Activated T-cell treated with anti-CD3 and anti-CD28 coated beads, Interleukin-2, amount 50 U/mL, for 24 hours (primary cell): ENCODE measurements around the gene METRN.

ENCODE experiments used
- DNase-seq: peaks from one replicate; pipeline ENCODE4 v3.0.0-alpha.2; 2020
- H3K27ac Mint-ChIP-seq: 2 replicates; pipeline ENCODE4 v1.8.0; 2020; ENCODE audit warnings: mild to moderate bottlenecking, mixed read lengths
- H3K27me3 Mint-ChIP-seq: 2 replicates; pipeline ENCODE4 v1.8.0; 2020; ENCODE audit warnings: mixed read lengths
- H3K36me3 Mint-ChIP-seq: 2 replicates; pipeline ENCODE4 v1.8.0; 2020; ENCODE audit warnings: low read depth, mixed read lengths
- H3K4me1 Mint-ChIP-seq: 2 replicates; pipeline ENCODE4 v1.8.0; 2020; ENCODE audit warnings: low read depth, mixed read lengths
- H3K4me3 Mint-ChIP-seq: 2 replicates; pipeline ENCODE4 v1.8.0; 2020; ENCODE audit warnings: mild to moderate bottlenecking, moderate library complexity, mixed read lengths
- H3K9me3 Mint-ChIP-seq: 2 replicates; pipeline ENCODE4 v1.8.0; 2020; ENCODE audit warnings: mixed read lengths

Gene METRN

GRCh38 chr16:674968-675883, 39.7 kb upstream of the METRN start, which contains the start of gene RHBDL1:
RHBDL1 (plus strand) TSS chr16:675671; CDS start chr16:675791, 120 bp downstream.
- Mint-ChIP-seq H3K27me3 (peaks cover 9% of the 10 kb centered on the region), H3K4me1 (peaks cover 13% of the 10 kb centered on the region), H3K27ac (peak within 1 kb of the TSS; percentile 29), H3K4me3 (no peak within 1 kb of the TSS), H3K36me3 (peaks cover 38% of the 10 kb centered on the region), H3K9me3 (no peaks in the 10 kb centered on the region)
- no peak for DNase-seq

DNA sequence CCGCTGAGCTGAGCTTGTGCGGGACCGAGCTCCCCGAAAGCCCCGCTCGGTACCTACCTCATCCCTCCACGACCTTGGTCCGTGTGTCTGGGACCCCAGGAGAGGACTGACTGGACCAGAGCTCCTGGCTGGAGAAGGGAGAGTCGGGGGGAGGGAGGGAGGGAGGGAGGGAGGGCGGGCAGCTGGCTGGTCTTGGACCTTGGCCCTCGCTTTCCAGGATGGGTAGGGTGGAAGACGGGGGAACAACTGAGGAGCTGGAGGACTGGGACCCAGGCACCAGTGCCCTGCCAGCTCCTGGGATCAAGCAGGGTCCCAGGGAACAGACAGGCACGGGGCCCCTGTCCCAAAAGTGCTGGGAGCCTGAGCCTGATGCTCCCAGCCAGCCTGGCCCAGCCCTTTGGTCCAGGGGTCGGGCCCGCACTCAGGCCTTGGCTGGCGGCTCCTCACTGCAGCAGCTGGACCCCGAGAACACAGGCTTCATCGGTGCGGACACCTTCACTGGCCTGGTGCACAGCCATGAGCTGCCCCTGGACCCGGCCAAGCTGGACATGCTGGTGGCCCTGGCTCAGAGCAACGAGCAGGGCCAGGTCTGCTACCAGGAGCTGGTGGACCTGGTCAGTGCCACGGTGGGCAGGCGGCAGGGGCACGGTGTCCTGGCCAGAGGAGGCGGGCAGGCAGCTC, 38.9 kb upstream of the METRN start:
- H3K9me3 Mint-ChIP-seq, result no peaks in the 10 kb centered on the region
- peaks cover 15% of the 10 kb centered on the region for H3K4me1 Mint-ChIP-seq
- no peak overlapping the region for H3K27ac Mint-ChIP-seq
- peaks cover 33% of the 10 kb centered on the region for H3K36me3 Mint-ChIP-seq
- no peak overlapping the region for H3K4me3 Mint-ChIP-seq
- no peak for DNase-seq
- H3K27me3 Mint-ChIP-seq, result peaks cover 9% of the 10 kb centered on the region

DNA sequence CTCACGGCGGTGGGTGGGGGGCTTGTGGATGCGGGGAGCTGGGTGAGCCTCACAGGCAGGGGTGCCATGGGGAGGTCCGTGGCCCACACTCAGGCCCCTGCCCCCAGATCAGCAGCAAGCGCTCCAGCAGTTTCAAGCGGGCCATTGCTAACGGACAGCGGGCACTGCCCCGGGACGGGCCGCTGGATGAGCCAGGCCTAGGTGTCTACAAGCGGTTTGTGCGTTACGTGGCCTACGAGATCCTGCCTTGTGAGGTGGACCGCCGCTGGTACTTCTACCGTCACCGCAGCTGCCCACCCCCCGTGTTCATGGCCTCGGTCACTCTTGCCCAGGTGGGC, 38.4 kb upstream of the METRN start:
- DNase-seq, result no peak
- Mint-ChIP-seq H3K9me3 (no peaks in the 10 kb centered on the region), H3K27me3 (peaks cover 9% of the 10 kb centered on the region), H3K4me3 (no peak overlapping the region), H3K36me3 (peaks cover 35% of the 10 kb centered on the region), H3K27ac (no peak overlapping the region), H3K4me1 (peaks cover 20% of the 10 kb centered on the region)

GRCh38 chr16:676913-677312, 38.0 kb upstream of the METRN start:
- Mint-ChIP-seq H3K4me1 (peaks cover 24% of the 10 kb centered on the region), H3K27me3 (peaks cover 9% of the 10 kb centered on the region), H3K9me3 (no peaks in the 10 kb centered on the region), H3K36me3 (peaks cover 36% of the 10 kb centered on the region), H3K27ac (no peak overlapping the region), H3K4me3 (no peak overlapping the region)
- no peak for DNase-seq

GRCh38 chr16:677316-678190, 37.4 kb upstream of the METRN start:
- Mint-ChIP-seq H3K4me3 (no peak overlapping the region), H3K36me3 (peaks cover 41% of the 10 kb centered on the region), H3K9me3 (no peaks in the 10 kb centered on the region), H3K27me3 (peaks cover 9% of the 10 kb centered on the region), H3K27ac (no peak overlapping the region), H3K4me1 (peaks cover 30% of the 10 kb centered on the region)
- no peak for DNase-seq

DNA sequence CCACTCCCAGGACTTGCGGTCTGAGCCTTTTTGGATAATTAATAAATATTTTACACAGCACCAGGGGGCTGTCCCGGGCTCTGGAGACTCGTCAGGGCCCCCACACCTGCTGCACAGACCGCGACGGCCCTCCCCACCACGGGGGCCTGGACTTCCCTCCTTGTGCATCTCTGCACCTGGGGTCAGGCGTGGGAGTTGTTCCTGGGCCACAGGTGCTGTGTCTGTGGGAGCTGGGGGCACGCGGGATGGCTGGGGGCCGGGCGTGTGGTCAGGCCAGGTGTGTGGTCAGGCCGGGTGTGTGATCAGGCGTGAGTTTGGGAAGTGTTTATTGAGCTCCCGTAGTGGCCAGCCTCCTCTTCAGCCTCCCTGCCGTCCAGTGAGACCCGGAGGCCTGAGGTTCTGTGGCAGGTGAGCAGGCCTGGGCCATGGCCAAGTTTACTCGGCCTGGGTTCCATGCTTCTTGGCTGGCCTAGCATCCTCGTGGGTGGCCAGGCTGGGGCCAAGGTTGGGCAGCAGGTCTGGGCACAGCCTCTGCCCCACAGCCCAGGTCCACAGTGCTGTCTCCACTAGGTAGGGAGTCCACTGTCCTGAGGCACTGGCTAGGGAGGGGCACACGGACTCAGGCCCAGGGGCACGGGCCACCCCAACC, 36.6 kb upstream of the METRN start:
- no peak for DNase-seq
- Mint-ChIP-seq H3K9me3 (no peaks in the 10 kb centered on the region), H3K27me3 (peaks cover 9% of the 10 kb centered on the region), H3K4me1 (peaks cover 37% of the 10 kb centered on the region), H3K4me3 (no peak overlapping the region), H3K36me3 (peaks cover 41% of the 10 kb centered on the region), H3K27ac (peak overlapping the region; percentile 81)

DNA sequence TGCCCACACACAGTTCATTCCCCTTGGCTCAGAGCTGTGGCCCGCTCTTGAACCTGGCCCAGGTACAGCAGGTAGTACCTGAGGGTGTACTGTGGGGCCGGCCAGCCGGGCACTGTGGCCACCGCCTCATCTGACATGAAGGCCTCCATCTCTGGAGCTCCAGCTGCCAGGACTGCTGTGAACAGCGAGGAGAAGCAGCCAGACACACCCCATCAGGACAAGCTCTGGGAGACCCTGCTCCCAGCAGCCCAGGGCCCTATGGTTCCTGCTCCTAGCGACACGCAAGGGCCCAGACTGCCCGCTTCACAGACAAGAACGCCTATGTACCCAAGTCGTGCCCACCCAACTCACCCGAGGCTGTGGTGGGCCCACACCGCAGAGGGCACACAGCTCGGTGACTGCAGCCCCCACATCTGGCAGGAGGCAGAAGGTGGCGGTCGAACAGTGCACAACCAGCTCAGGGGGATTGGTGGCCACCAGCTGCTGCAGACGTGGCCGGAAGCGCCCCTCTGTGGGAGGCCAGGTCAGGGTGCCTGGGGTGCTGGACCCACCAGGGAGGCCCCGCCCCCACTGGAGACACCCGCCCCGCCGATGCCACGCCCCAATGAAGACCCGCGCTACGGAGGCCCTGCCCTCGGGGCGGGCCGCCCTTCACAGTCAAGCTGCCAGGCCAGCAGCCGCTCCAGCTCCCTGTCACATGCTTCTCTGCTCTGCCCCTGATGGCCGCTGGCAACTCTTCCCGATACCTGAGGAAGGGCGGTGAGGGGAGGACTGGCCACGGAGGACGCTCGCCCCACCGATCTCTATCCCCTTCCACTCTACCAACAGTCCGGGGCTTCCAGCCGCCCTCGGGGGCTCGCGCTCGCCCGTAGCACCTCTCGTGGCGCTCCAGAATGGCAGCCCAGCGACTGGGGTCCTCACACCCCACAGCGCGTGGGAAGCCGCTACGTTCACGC, 35.8 kb upstream of the METRN start:
- Mint-ChIP-seq H3K36me3 (peaks cover 37% of the 10 kb centered on the region), H3K9me3 (no peaks in the 10 kb centered on the region), H3K4me1 (peaks cover 39% of the 10 kb centered on the region), H3K27me3 (peaks cover 9% of the 10 kb centered on the region), H3K4me3 (peak overlapping the region; percentile 79), H3K27ac (peak overlapping the region; percentile 90)
- no peak for DNase-seq

- Mint-ChIP-seq H3K4me3 (peak within 1 kb of the TSS; percentile 84), H3K9me3 (no peaks in the 10 kb centered on the region), H3K4me1 (peaks cover 43% of the 10 kb centered on the region), H3K27me3 (peaks cover 8% of the 10 kb centered on the region), H3K27ac (peak within 1 kb of the TSS; percentile 96), H3K36me3 (peaks cover 34% of the 10 kb centered on the region)
- peak; percentile 93 for DNase-seq
Observed at GRCh38 chr16:679814-680624, 34.9 kb upstream of the METRN start, which contains the start of gene STUB1. STUB1 (plus strand) TSS chr16:680410; CDS start chr16:680526, 116 bp downstream.

- Mint-ChIP-seq H3K27ac (peak overlapping the region; percentile 88), H3K9me3 (no peaks in the 10 kb centered on the region), H3K36me3 (peaks cover 39% of the 10 kb centered on the region), H3K4me1 (peaks cover 43% of the 10 kb centered on the region), H3K27me3 (peaks cover 5% of the 10 kb centered on the region), H3K4me3 (peak overlapping the region; percentile 84)
- DNase-seq, result no peak
Observed at GRCh38 chr16:680625-680945, 34.3 kb upstream of the METRN start.

DNA sequence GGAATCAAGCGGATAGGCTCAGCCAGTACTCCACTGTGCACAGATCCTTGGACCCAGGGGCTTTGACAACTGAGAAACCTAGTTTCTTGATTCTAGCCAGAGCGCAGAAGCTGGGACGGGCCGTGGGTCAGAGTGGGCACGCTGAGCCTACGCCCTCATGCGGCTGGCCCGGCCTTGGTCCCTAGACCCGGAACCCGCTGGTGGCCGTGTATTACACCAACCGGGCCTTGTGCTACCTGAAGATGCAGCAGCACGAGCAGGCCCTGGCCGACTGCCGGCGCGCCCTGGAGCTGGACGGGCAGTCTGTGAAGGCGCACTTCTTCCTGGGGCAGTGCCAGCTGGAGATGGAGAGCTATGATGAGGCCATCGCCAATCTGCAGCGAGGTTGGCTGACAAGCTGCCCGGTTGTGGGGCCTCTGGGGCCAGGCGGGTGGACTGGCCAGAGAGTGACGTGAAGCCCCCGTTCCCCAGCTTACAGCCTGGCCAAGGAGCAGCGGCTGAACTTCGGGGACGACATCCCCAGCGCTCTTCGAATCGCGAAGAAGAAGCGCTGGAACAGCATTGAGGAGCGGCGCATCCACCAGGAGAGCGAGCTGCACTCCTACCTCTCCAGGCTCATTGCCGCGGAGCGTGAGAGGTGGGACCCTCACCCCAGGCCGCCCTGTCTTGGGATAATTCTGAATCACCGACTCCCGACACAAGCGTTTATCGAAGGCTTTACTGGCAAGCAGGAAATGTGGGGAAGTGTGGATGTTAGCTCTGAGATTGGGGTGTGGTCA, 33.8 kb upstream of the METRN start:
- peaks cover 5% of the 10 kb centered on the region for H3K27me3 Mint-ChIP-seq

GRCh38 chr16:681746-682427, 33.0 kb upstream of the METRN start:
- peak overlapping the region; percentile 88 for H3K27ac Mint-ChIP-seq
- peaks cover 50% of the 10 kb centered on the region for H3K4me1 Mint-ChIP-seq
- peaks cover 51% of the 10 kb centered on the region for H3K36me3 Mint-ChIP-seq
- H3K27me3 Mint-ChIP-seq, result peaks cover 2% of the 10 kb centered on the region
- DNase-seq, result no peak
- peak overlapping the region; percentile 84 for H3K4me3 Mint-ChIP-seq
- no peaks in the 10 kb centered on the region for H3K9me3 Mint-ChIP-seq

More for the DNA sequence above, 33.8 kb upstream of the METRN start:
- Mint-ChIP-seq H3K9me3 (no peaks in the 10 kb centered on the region), H3K36me3 (peaks cover 45% of the 10 kb centered on the region), H3K27ac (peak overlapping the region; percentile 88), H3K4me3 (peak overlapping the region; percentile 84), H3K4me1 (peaks cover 49% of the 10 kb centered on the region)
- peak; percentile 54 for DNase-seq
